AG09319 (cell line): ENCODE measurements around the gene NAT16.

Experiments
- DNase-seq: peaks from one replicate; pipeline ENCODE4 v3.0.0-alpha.2; 2010; ENCODE audit warnings: low read depth; ENCODE audit errors: extremely low read depth
- CTCF ChIP-seq: IDR thresholded peaks from 2 replicates; pipeline ENCODE4 v1.5.1; 2011; ENCODE audit warnings: low read depth, mild to moderate bottlenecking, inconsistent platforms, low read length, moderate library complexity

The NAT16 gene

GRCh38 chr7:101151908-101152651 is 28.0 kb downstream of the NAT16 start:
- no peak for TF ChIP-seq CTCF
- no peak for DNase-seq

- DNase-seq = no peak
- TF ChIP-seq CTCF = no peak
These were observed 39.2 kb downstream of the NAT16 start for GRCh38 chr7:101140746-101141382.

- no peak for DNase-seq
- TF ChIP-seq CTCF = no peak
These were observed 39.8 kb downstream of the NAT16 start for GRCh38 chr7:101140339-101140699.

- TF ChIP-seq CTCF = peak; percentile 70
- peak; percentile 90 for DNase-seq
These were observed 41.8 kb downstream of the NAT16 start for GRCh38 chr7:101138213-101138870.

GRCh38 chr7:101137651-101138212 is 42.4 kb downstream of the NAT16 start:
- DNase-seq = no peak
- TF ChIP-seq CTCF = no peak

- DNase-seq = no peak
- no peak for TF ChIP-seq CTCF
These were observed 45.6 kb downstream of the NAT16 start for GRCh38 chr7:101134399-101134980.
